ENCODE data around the gene GHRH. TPM values are rescaled to one million over a fixed set of nuclear protein-coding genes. Genes with fewer than 3 reads are reported as not detected.
A peak's percentile ranks its signal among the peaks of the same experiment; 100 is the strongest.

Gene GHRH
- total RNA-seq, 1 experiment from 2014 or later = not detected

DNA sequence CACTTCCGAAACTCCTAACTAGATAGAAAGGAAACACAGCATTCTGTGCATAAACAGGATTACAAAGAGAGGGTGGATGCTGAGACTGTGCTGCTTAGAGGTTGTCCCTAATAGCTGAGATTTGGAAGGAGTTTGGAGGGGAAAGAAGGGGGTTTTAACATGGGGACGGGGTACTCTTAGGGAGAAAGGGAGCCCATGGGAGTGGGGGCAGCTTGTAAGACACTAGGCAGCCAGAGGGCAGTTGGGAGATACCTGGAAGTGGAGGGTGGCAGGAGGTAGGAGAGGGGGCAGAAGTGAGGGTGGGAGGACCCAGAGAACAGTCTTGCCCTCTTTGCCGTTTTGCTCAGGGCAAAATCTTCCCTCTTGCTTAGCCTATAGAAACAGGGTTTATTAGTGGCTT lies 44.2 kb upstream of the GHRH start:
- Histone ChIP-seq H3K4me2 (ENCODE audit: insufficient read depth, insufficient read length, low read length) (no peak overlapping the region), H3K79me2 (ENCODE audit: insufficient read depth, low read length) (no peaks in the 10 kb centered on the region; the same call in 1 of the 2 replicates), H4K91ac (ENCODE audit: insufficient read length, low read depth, low read length) (no peak overlapping the region), H4K20me1 (ENCODE audit: control insufficient read depth, insufficient read depth, insufficient read length) (no peaks in the 10 kb centered on the region), H4K5ac (ENCODE audit: insufficient read length, low read depth, low read length) (no peak overlapping the region), H2AFZ (ENCODE audit: low read length) (no peak overlapping the region), H2BK120ac (ENCODE audit: low read depth, low read length, poor library complexity, severe bottlenecking) (no peak overlapping the region), H3K14ac (ENCODE audit: insufficient read depth, low read length) (no peak overlapping the region), H3K27ac (ENCODE audit: insufficient read length, low read depth, low read length) (no peak overlapping the region), H3K56ac (ENCODE audit: insufficient read length, low read depth, low read length) (no peak overlapping the region), H2BK15ac (ENCODE audit: low read depth, low read length) (no peak overlapping the region), H3K4me1 (ENCODE audit: insufficient read depth, low read length) (no peaks in the 10 kb centered on the region), H2BK20ac (ENCODE audit: low read depth, low read length, poor library complexity, severe bottlenecking) (no peak overlapping the region), H3K18ac (ENCODE audit: insufficient read length, low read depth, low read length) (no peak overlapping the region), H3K9me3 (ENCODE audit: control insufficient read depth, low read depth, low read length) (no peaks in the 10 kb centered on the region), H3K23me2 (ENCODE audit: insufficient read length, low read depth, low read length, poor library complexity, severe bottlenecking) (no peaks in the 10 kb centered on the region), H3K27me3 (ENCODE audit: insufficient read depth, low read length) (no peaks in the 10 kb centered on the region), H4K8ac (replicated peaks; ENCODE audit: insufficient read length, low read depth, low read length) (no peak overlapping the region), H3T11ph (ENCODE audit: low read length) (no peak overlapping the region), H3K4ac (ENCODE audit: low read depth, low read length) (no peak overlapping the region), H3K79me1 (ENCODE audit: insufficient read depth, low read depth, low read length, poor library complexity, severe bottlenecking) (no peaks in the 10 kb centered on the region), H2AK5ac (ENCODE audit: insufficient read length, low read length) (no peak overlapping the region), H3K23ac (ENCODE audit: insufficient read length, low read depth, low read length) (no peak overlapping the region), H3K9ac (ENCODE audit: extremely low read depth, insufficient read length, low read length) (no peak overlapping the region), H2BK5ac (ENCODE audit: insufficient read length, low read length) (no peak overlapping the region), H2BK12ac (ENCODE audit: insufficient read length, low read depth, low read length) (no peak overlapping the region)
- H3K36me3 Mint-ChIP-seq (ENCODE audit: insufficient read depth in 1 of 3, low read depth in 3 of 3) = peaks cover 21 to 44% (median 34%) of the 10 kb centered on the region in 3 experiments
- peaks cover 15 to 20% of the 10 kb centered on the region in 2 experiments for H3K4me1 Mint-ChIP-seq
- DNase-seq = no peak
- H3K9me3 Mint-ChIP-seq = no peaks in the 10 kb centered on the region
- H3K27ac Mint-ChIP-seq = peak overlapping the region in 2 of 3 experiments; percentile 44 to 77; a peak in 4 of 7 replicates
- no CpG with 5 or more reads among the region's 3 CpGs for WGBS (ENCODE audit: extremely low coverage, insufficient read length, low lambda C conversion rate)
- no peaks in the 10 kb centered on the region for H3K27me3 Mint-ChIP-seq (ENCODE audit: low read depth)
- TF ChIP-seq, protein P1, sequence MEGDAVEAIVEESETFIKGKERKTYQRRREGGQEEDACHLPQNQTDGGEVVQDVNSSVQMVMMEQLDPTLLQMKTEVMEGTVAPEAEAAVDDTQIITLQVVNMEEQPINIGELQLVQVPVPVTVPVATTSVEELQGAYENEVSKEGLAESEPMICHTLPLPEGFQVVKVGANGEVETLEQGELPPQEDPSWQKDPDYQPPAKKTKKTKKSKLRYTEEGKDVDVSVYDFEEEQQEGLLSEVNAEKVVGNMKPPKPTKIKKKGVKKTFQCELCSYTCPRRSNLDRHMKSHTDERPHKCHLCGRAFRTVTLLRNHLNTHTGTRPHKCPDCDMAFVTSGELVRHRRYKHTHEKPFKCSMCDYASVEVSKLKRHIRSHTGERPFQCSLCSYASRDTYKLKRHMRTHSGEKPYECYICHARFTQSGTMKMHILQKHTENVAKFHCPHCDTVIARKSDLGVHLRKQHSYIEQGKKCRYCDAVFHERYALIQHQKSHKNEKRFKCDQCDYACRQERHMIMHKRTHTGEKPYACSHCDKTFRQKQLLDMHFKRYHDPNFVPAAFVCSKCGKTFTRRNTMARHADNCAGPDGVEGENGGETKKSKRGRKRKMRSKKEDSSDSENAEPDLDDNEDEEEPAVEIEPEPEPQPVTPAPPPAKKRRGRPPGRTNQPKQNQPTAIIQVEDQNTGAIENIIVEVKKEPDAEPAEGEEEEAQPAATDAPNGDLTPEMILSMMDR (conservative IDR thresholded peaks at IDR 0.05) = no peak
- H3K4me3 Mint-ChIP-seq = no peak overlapping the region
